H9 (cell line): Measurements from ENCODE around the gene CALCOCO1. TPM values are rescaled to one million over a fixed set of nuclear protein-coding genes. Genes with fewer than 3 reads are reported as not detected.

ENCODE experiments used
- DNase-seq: peaks from one replicate; pipeline ENCODE4 v3.0.0-alpha.2; 2017
- H2AFZ ChIP-seq: one replicate; pipeline ENCODE4 v1.6.1; 2013; ENCODE audit warnings: mild to moderate bottlenecking, low read length, control low read depth, moderate library complexity
- H2AK5ac ChIP-seq: 2 replicates; pipeline ENCODE4 v1.6.1; 2013; ENCODE audit warnings: low read length, control low read depth, mixed read lengths; ENCODE audit not compliant: insufficient read length
- H2BK120ac ChIP-seq: one replicate; pipeline ENCODE4 v1.6.1; 2013; ENCODE audit warnings: low read depth, mild to moderate bottlenecking, low read length, control low read depth, inconsistent platforms; ENCODE audit not compliant: poor library complexity, severe bottlenecking
- H2BK12ac ChIP-seq: 2 replicates; pipeline ENCODE4 v1.6.1; 2013; ENCODE audit warnings: low read length, control low read depth, mixed read lengths, low read depth; ENCODE audit not compliant: insufficient read length
- H2BK15ac ChIP-seq: 2 replicates; pipeline ENCODE4 v1.6.1; 2013; ENCODE audit warnings: low read depth, low read length, control low read depth
- H2BK20ac ChIP-seq: one replicate; pipeline ENCODE4 v1.6.1; 2013; ENCODE audit warnings: low read depth, mild to moderate bottlenecking, low read length, control low read depth, inconsistent platforms; ENCODE audit not compliant: poor library complexity, severe bottlenecking
- H2BK5ac ChIP-seq: 2 replicates; pipeline ENCODE4 v1.6.1; 2013; ENCODE audit warnings: low read length, control low read depth, mixed read lengths; ENCODE audit not compliant: insufficient read length
- H3K14ac ChIP-seq: 2 replicates; pipeline ENCODE4 v1.6.1; 2013; ENCODE audit warnings: low read length, control low read depth; ENCODE audit not compliant: insufficient read depth
- H3K18ac ChIP-seq: 2 replicates; pipeline ENCODE4 v1.6.1; 2013; ENCODE audit warnings: low read depth, mild to moderate bottlenecking, mixed read lengths, low read length, control low read depth; ENCODE audit not compliant: insufficient read length
- H3K23ac ChIP-seq: 2 replicates; pipeline ENCODE4 v1.6.1; 2013; ENCODE audit warnings: low read length, control low read depth, mixed read lengths, low read depth; ENCODE audit not compliant: insufficient read length
- H3K23me2 ChIP-seq: 2 replicates; pipeline ENCODE4 v1.6.1; 2013; ENCODE audit warnings: low read depth, mild to moderate bottlenecking, mixed read lengths, low read length, control low read depth; ENCODE audit not compliant: insufficient read length, poor library complexity, severe bottlenecking
- H3K27ac ChIP-seq: 2 replicates; pipeline ENCODE4 v1.5.1; 2013; ENCODE audit warnings: low read length, control low read depth, mixed read lengths, low read depth; ENCODE audit not compliant: insufficient read length
- H3K27me3 ChIP-seq: 2 replicates; pipeline ENCODE4 v1.6.1; 2013; ENCODE audit warnings: low read length, control low read depth, inconsistent platforms; ENCODE audit not compliant: insufficient read depth
- H3K4ac ChIP-seq: 2 replicates; pipeline ENCODE4 v1.6.1; 2013; ENCODE audit warnings: low read depth, mild to moderate bottlenecking, control low read depth, inconsistent platforms, low read length, moderate library complexity
- H3K4me1 ChIP-seq: 2 replicates; pipeline ENCODE4 v1.6.1; 2013; ENCODE audit warnings: low read length, control low read depth, inconsistent platforms; ENCODE audit not compliant: insufficient read depth
- H3K4me2 ChIP-seq: 2 replicates; pipeline ENCODE4 v1.6.1; 2013; ENCODE audit warnings: low read length, control low read depth, mixed read lengths; ENCODE audit not compliant: insufficient read length, insufficient read depth
- H3K56ac ChIP-seq: 2 replicates; pipeline ENCODE4 v1.6.1; 2013; ENCODE audit warnings: low read depth, mild to moderate bottlenecking, mixed read lengths, low read length, control low read depth; ENCODE audit not compliant: insufficient read length
- H3K79me1 ChIP-seq: 2 replicates; pipeline ENCODE4 v1.6.1; 2013; ENCODE audit warnings: low read depth, mild to moderate bottlenecking, moderate library complexity, low read length, control low read depth, inconsistent platforms; ENCODE audit not compliant: insufficient read depth, poor library complexity, severe bottlenecking
- H3K79me2 ChIP-seq: 2 replicates; pipeline ENCODE4 v1.6.1; 2013; ENCODE audit warnings: low read length, control low read depth, inconsistent platforms; ENCODE audit not compliant: insufficient read depth
- H3K9ac ChIP-seq: 2 replicates; pipeline ENCODE4 v1.6.1; 2013; ENCODE audit warnings: low read length, control low read depth, mixed read lengths; ENCODE audit not compliant: insufficient read length; ENCODE audit errors: extremely low read depth
- H3K9me3 ChIP-seq: one replicate; pipeline ENCODE4 v1.6.1; 2013; ENCODE audit warnings: low read depth, low read length, inconsistent platforms; ENCODE audit not compliant: control insufficient read depth
- H3T11ph ChIP-seq: one replicate; pipeline ENCODE4 v1.6.1; 2013; ENCODE audit warnings: mild to moderate bottlenecking, low read length, control low read depth, inconsistent platforms
- H4K20me1 ChIP-seq: one replicate; pipeline ENCODE4 v1.6.1; 2013; ENCODE audit not compliant: control insufficient read depth, insufficient read length, insufficient read depth
- H4K5ac ChIP-seq: 2 replicates; pipeline ENCODE4 v1.6.1; 2013; ENCODE audit warnings: low read depth, mild to moderate bottlenecking, mixed read lengths, low read length, control low read depth; ENCODE audit not compliant: insufficient read length
- H4K8ac ChIP-seq: replicated peaks from 2 replicates; pipeline ENCODE4 v1.6.1; 2013; ENCODE audit warnings: low read length, control low read depth, mixed read lengths, low read depth; ENCODE audit not compliant: insufficient read length
- H4K91ac ChIP-seq: 2 replicates; pipeline ENCODE4 v1.6.1; 2013; ENCODE audit warnings: low read depth, mild to moderate bottlenecking, moderate library complexity, mixed read lengths, low read length, control low read depth; ENCODE audit not compliant: insufficient read length
- H3K27ac Mint-ChIP-seq, 3 experiments: 2 replicates in 2 of 3; 3 replicates in 1 of 3; pipeline ENCODE4 v1.8.0; 2020 to 2021; ENCODE audit warnings: mixed read lengths in 3 of 3, mild to moderate bottlenecking in 1 of 3, moderate library complexity in 1 of 3
- H3K27me3 Mint-ChIP-seq: 2 replicates; pipeline ENCODE4 v1.8.0; 2021; ENCODE audit warnings: low read depth, mild to moderate bottlenecking, moderate library complexity, mixed read lengths
- H3K36me3 Mint-ChIP-seq, 3 experiments: 2 replicates in 2 of 3; 3 replicates in 1 of 3; pipeline ENCODE4 v1.8.0; 2020 to 2021; ENCODE audit warnings: low read depth in 3 of 3, mixed read lengths in 3 of 3; ENCODE audit not compliant: insufficient read depth in 1 of 3
- H3K4me1 Mint-ChIP-seq, 2 experiments: 2 replicates each; pipeline ENCODE4 v1.8.0; 2020; ENCODE audit warnings: mixed read lengths in 2 of 2
- H3K4me3 Mint-ChIP-seq, 2 experiments: 2 replicates in 1 of 2; 3 replicates in 1 of 2; pipeline ENCODE4 v1.8.0; 2020 to 2021; ENCODE audit warnings: mild to moderate bottlenecking in 2 of 2, mixed read lengths in 2 of 2, moderate library complexity in 1 of 2
- H3K9me3 Mint-ChIP-seq, 2 experiments: 2 replicates in 1 of 2; 3 replicates in 1 of 2; pipeline ENCODE4 v1.8.0; 2020; ENCODE audit warnings: mild to moderate bottlenecking in 2 of 2, mixed read lengths in 2 of 2, moderate library complexity in 1 of 2
- WGBS: extraction: QIAGEN DNeasy Blood & Tissue Kit; methylation state at CpG from one replicate; pipeline ENCODE4 v1.1.7; 2013; ENCODE audit warnings: missing lambda C conversion rate, low lambda C conversion rate, mixed read lengths; ENCODE audit not compliant: insufficient read length; ENCODE audit errors: extremely low coverage; 5-methylcytosine and 5-hydroxymethylcytosine counted together
- total RNA-seq: library from RNA; stranded (reverse); gene quantifications from 2 replicates; pipeline ENCODE4 v1.2.1, GENCODE V29; 2021
- TF ChIP-seq, protein P1 (sequence below): fragments of 200-600 bp; sonication (generic); conservative IDR thresholded peaks from 3 replicates; pipeline ENCODE4 v1.8.0; 2021; ENCODE audit warnings: antibody characterized with exemption, mild to moderate bottlenecking

CALCOCO1 gene
- total RNA-seq, 1 experiment from 2014 or later, result 22.3 TPM

DNA sequence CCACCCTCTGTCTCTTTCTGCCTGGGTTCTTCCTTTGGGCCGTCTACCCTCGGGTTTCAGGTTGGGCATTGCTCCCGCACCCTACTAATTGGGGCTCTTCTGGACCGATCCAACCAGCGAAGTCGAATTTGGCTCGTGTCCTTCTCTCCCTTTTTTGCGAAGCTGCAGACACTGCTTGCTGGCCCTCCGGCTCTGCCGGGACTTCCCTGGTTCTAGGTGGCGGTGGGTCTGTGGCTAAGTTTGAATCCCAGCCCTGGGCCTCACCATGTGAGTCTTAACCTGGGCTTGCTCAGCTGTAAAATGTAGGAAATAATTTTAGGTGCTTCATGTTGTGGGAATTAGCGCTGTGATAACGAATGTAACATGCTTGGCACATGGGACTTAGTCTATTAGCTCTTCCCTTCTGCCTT is 24.9 kb upstream of the CALCOCO1 start:
- H3K4me1 ChIP-seq, result peaks cover 4% of the 10 kb centered on the region; the same call in 1 of the 2 replicates
- no CpG with 5 or more reads among the region's 13 CpGs for WGBS

More for the DNA sequence above, 24.9 kb upstream of the CALCOCO1 start:
- no peak overlapping the region for H2AK5ac ChIP-seq
- no peak overlapping the region for H2BK12ac ChIP-seq
- no peak overlapping the region for H3K18ac ChIP-seq
- H3K27ac ChIP-seq, result no peak overlapping the region
- no peaks in the 10 kb centered on the region for H3K9me3 ChIP-seq
- H3K9ac ChIP-seq, result no peak overlapping the region
- no peak overlapping the region for H3K56ac ChIP-seq
- no peak overlapping the region for H2AFZ ChIP-seq
- no peak for DNase-seq
- peaks cover 7% of the 10 kb centered on the region for H3K27me3 Mint-ChIP-seq
- peaks cover 0 to 2% (median 0%) of the 10 kb centered on the region in 3 experiments; a peak in 1 of 7 replicates for H3K36me3 Mint-ChIP-seq
- H2BK120ac ChIP-seq, result no peak overlapping the region
- no peak overlapping the region for H3K27ac Mint-ChIP-seq
- H2BK20ac ChIP-seq, result no peak overlapping the region
- H4K5ac ChIP-seq, result no peak overlapping the region
- TF ChIP-seq, protein P1, sequence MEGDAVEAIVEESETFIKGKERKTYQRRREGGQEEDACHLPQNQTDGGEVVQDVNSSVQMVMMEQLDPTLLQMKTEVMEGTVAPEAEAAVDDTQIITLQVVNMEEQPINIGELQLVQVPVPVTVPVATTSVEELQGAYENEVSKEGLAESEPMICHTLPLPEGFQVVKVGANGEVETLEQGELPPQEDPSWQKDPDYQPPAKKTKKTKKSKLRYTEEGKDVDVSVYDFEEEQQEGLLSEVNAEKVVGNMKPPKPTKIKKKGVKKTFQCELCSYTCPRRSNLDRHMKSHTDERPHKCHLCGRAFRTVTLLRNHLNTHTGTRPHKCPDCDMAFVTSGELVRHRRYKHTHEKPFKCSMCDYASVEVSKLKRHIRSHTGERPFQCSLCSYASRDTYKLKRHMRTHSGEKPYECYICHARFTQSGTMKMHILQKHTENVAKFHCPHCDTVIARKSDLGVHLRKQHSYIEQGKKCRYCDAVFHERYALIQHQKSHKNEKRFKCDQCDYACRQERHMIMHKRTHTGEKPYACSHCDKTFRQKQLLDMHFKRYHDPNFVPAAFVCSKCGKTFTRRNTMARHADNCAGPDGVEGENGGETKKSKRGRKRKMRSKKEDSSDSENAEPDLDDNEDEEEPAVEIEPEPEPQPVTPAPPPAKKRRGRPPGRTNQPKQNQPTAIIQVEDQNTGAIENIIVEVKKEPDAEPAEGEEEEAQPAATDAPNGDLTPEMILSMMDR, result no peak
- H3K4me3 Mint-ChIP-seq, result no peak overlapping the region
- H3K4ac ChIP-seq, result no peak overlapping the region
- H3T11ph ChIP-seq, result no peak overlapping the region
- no peak overlapping the region for H4K91ac ChIP-seq
- H3K27me3 ChIP-seq, result peaks cover 57% of the 10 kb centered on the region
- no peak overlapping the region for H4K8ac ChIP-seq
- no peak overlapping the region for H2BK5ac ChIP-seq
- H3K23ac ChIP-seq, result no peak overlapping the region
- H3K79me1 ChIP-seq, result no peaks in the 10 kb centered on the region
- H4K20me1 ChIP-seq, result no peaks in the 10 kb centered on the region
- H3K9me3 Mint-ChIP-seq, result no peaks in the 10 kb centered on the region
- H3K23me2 ChIP-seq, result peaks cover 18% of the 10 kb centered on the region
- H2BK15ac ChIP-seq, result no peak overlapping the region
- H3K4me1 Mint-ChIP-seq, result peaks cover 17% of the 10 kb centered on the region in 2 experiments
- peak overlapping the region; percentile 47 for H3K4me2 ChIP-seq
- H3K14ac ChIP-seq, result no peak overlapping the region; the same call in 1 of the 2 replicates
- H3K79me2 ChIP-seq, result no peaks in the 10 kb centered on the region
